ENCODE measurements around the gene CHST12.
"Not testable (repeated sequence)": the region's sequence is repeated elsewhere in the genome, so short reads cannot be mapped to it uniquely, and the experiment has no call there.

- TF ChIP-seq CTCF (conservative IDR thresholded peaks at IDR 0.05; ENCODE audit: low read length); EZH2phosphoT487 (IDR thresholded peaks at IDR 0.05; ENCODE audit: borderline replicate concordance, low read depth, low read length): not testable (repeated sequence)
Observed at GRCh38 chr7:2377492-2377891, 25.9 kb upstream of the CHST12 start.
